ENCODE data around the gene RNU1-4. TPM values are rescaled to one million over a fixed set of nuclear protein-coding genes. Genes with fewer than 3 reads are reported as not detected.
"Not testable (repeated sequence)": the region's sequence is repeated elsewhere in the genome, so short reads cannot be mapped to it uniquely, and the experiment has no call there.

The RNU1-4 gene
- total and polyA plus RNA-seq, 4 donors = 7,231 to 8,154 TPM; not detected in 2

GRCh38 chr1:16697152-16697551 is 43.2 kb upstream of the RNU1-4 start:
- H3K27me3 ChIP-seq (ENCODE audit: control insufficient read depth in 1 of 2, insufficient read depth in 2 of 2, low read length in 1 of 2); H3K9me3 ChIP-seq (ENCODE audit: control insufficient read depth, low read length); H3K4me3 ChIP-seq (ENCODE audit: low read length in 2 of 2); H3K27ac ChIP-seq (ENCODE audit: low read depth in 1 of 2, low read length in 2 of 2); DNase-seq; H3K4me1 ChIP-seq (ENCODE audit: control insufficient read depth in 1 of 2, insufficient read depth in 2 of 2, low read length in 2 of 2); intact Hi-C loops (cut with DNase I); H3K36me3 ChIP-seq (ENCODE audit: control insufficient read depth in 1 of 2, insufficient read depth in 2 of 2, low read length in 1 of 2); ATAC-seq (ENCODE audit: low FRiP score): not testable (repeated sequence)
- WGBS, 2 donors = 63 to 65% methylated on average over 4 of the region's 7 CpGs

- 6 to 7% methylated on average over 31 to 51 of the region's 52 CpGs for WGBS, 2 donors
- H3K4me3 ChIP-seq (ENCODE audit: low read length in 2 of 2); H3K9me3 ChIP-seq (ENCODE audit: control insufficient read depth, low read length); H3K4me1 ChIP-seq (ENCODE audit: control insufficient read depth in 1 of 2, insufficient read depth in 2 of 2, low read length in 2 of 2); H3K27me3 ChIP-seq (ENCODE audit: control insufficient read depth in 1 of 2, insufficient read depth in 2 of 2, low read length in 1 of 2); H3K36me3 ChIP-seq (ENCODE audit: control insufficient read depth in 1 of 2, insufficient read depth in 2 of 2, low read length in 1 of 2); H3K27ac ChIP-seq (ENCODE audit: low read depth in 1 of 2, low read length in 2 of 2); intact Hi-C loops (cut with DNase I); ATAC-seq (ENCODE audit: low FRiP score); DNase-seq: not testable (repeated sequence)
Observed at GRCh38 chr1:16699440-16699839, 40.9 kb upstream of the RNU1-4 start.

- H3K9me3 ChIP-seq (ENCODE audit: control insufficient read depth, low read length); ATAC-seq (ENCODE audit: low FRiP score); H3K36me3 ChIP-seq (ENCODE audit: control insufficient read depth in 1 of 2, insufficient read depth in 2 of 2, low read length in 1 of 2); DNase-seq; H3K27me3 ChIP-seq (ENCODE audit: control insufficient read depth in 1 of 2, insufficient read depth in 2 of 2, low read length in 1 of 2); intact Hi-C loops (cut with DNase I); H3K4me1 ChIP-seq (ENCODE audit: control insufficient read depth in 1 of 2, insufficient read depth in 2 of 2, low read length in 2 of 2); H3K4me3 ChIP-seq (ENCODE audit: low read length in 2 of 2); H3K27ac ChIP-seq (ENCODE audit: low read depth in 1 of 2, low read length in 2 of 2): not testable (repeated sequence)
- WGBS, 2 donors = 0 to 6% methylated on average over 5 to 11 of the region's 57 CpGs
Observed at GRCh38 chr1:16700138-16700895, 40.0 kb upstream of the RNU1-4 start.

- H3K27ac ChIP-seq (ENCODE audit: low read depth in 1 of 2, low read length in 2 of 2); ATAC-seq (ENCODE audit: low FRiP score); H3K27me3 ChIP-seq (ENCODE audit: control insufficient read depth in 1 of 2, insufficient read depth in 2 of 2, low read length in 1 of 2); H3K36me3 ChIP-seq (ENCODE audit: control insufficient read depth in 1 of 2, insufficient read depth in 2 of 2, low read length in 1 of 2); H3K4me1 ChIP-seq (ENCODE audit: control insufficient read depth in 1 of 2, insufficient read depth in 2 of 2, low read length in 2 of 2); intact Hi-C loops (cut with DNase I); H3K9me3 ChIP-seq (ENCODE audit: control insufficient read depth, low read length); H3K4me3 ChIP-seq (ENCODE audit: low read length in 2 of 2): not testable (repeated sequence)
- peak in 1 of 2 donors; percentile 7 for DNase-seq
- WGBS, 2 donors = 49% methylated on average over 10 of the region's 37 CpGs; no CpG with 5 or more reads in 1 of the 2 donors
Observed at GRCh38 chr1:16701189-16701588, 39.1 kb upstream of the RNU1-4 start.

- WGBS, 2 donors = 91 to 96% methylated on average over 2 to 3 of the region's 5 CpGs
- H3K27me3 ChIP-seq (ENCODE audit: control insufficient read depth in 1 of 2, insufficient read depth in 2 of 2, low read length in 1 of 2); H3K27ac ChIP-seq (ENCODE audit: low read depth in 1 of 2, low read length in 2 of 2); ATAC-seq (ENCODE audit: low FRiP score); H3K36me3 ChIP-seq (ENCODE audit: control insufficient read depth in 1 of 2, insufficient read depth in 2 of 2, low read length in 1 of 2); H3K4me3 ChIP-seq (ENCODE audit: low read length in 2 of 2); H3K4me1 ChIP-seq (ENCODE audit: control insufficient read depth in 1 of 2, insufficient read depth in 2 of 2, low read length in 2 of 2); H3K9me3 ChIP-seq (ENCODE audit: control insufficient read depth, low read length); intact Hi-C loops (cut with DNase I): not testable (repeated sequence)
- peak in 1 of 2 donors; percentile 26 for DNase-seq
Observed at GRCh38 chr1:16702280-16702679, 38.0 kb upstream of the RNU1-4 start.

- ATAC-seq (ENCODE audit: low FRiP score) = peak; percentile 33
- H3K4me1 ChIP-seq (ENCODE audit: control insufficient read depth in 1 of 2, insufficient read depth in 2 of 2, low read length in 2 of 2); intact Hi-C loops (cut with DNase I): not testable (repeated sequence)
Observed at GRCh38 chr1:16703141-16703540, 37.2 kb upstream of the RNU1-4 start.

GRCh38 chr1:16703602-16704001 is 36.7 kb upstream of the RNU1-4 start:
- H3K27me3 ChIP-seq (ENCODE audit: control insufficient read depth in 1 of 2, insufficient read depth in 2 of 2, low read length in 1 of 2); H3K9me3 ChIP-seq (ENCODE audit: control insufficient read depth, low read length); H3K36me3 ChIP-seq (ENCODE audit: control insufficient read depth in 1 of 2, insufficient read depth in 2 of 2, low read length in 1 of 2); H3K27ac ChIP-seq (ENCODE audit: low read depth in 1 of 2, low read length in 2 of 2); ATAC-seq (ENCODE audit: low FRiP score); intact Hi-C loops (cut with DNase I); H3K4me3 ChIP-seq (ENCODE audit: low read length in 2 of 2); H3K4me1 ChIP-seq (ENCODE audit: control insufficient read depth in 1 of 2, insufficient read depth in 2 of 2, low read length in 2 of 2): not testable (repeated sequence)
- peak in 1 of 2 donors; percentile 15 for DNase-seq
- 7 to 17% methylated on average over 3 of the region's 5 CpGs for WGBS, 2 donors

More at GRCh38 chr1:16703141-16703540, 37.2 kb upstream of the RNU1-4 start:
- H3K9me3 ChIP-seq (ENCODE audit: control insufficient read depth, low read length); DNase-seq; H3K36me3 ChIP-seq (ENCODE audit: control insufficient read depth in 1 of 2, insufficient read depth in 2 of 2, low read length in 1 of 2); H3K27ac ChIP-seq (ENCODE audit: low read depth in 1 of 2, low read length in 2 of 2); H3K27me3 ChIP-seq (ENCODE audit: control insufficient read depth in 1 of 2, insufficient read depth in 2 of 2, low read length in 1 of 2); H3K4me3 ChIP-seq (ENCODE audit: low read length in 2 of 2): not testable (repeated sequence)
- 29 to 33% methylated on average over 1 of the region's 7 CpGs for WGBS, 2 donors

GRCh38 chr1:16704076-16704475 is 36.2 kb upstream of the RNU1-4 start:
- DNase-seq = peak in 1 of 2 donors; percentile 68
- H3K4me1 ChIP-seq (ENCODE audit: control insufficient read depth in 1 of 2, insufficient read depth in 2 of 2, low read length in 2 of 2); H3K27me3 ChIP-seq (ENCODE audit: control insufficient read depth in 1 of 2, insufficient read depth in 2 of 2, low read length in 1 of 2); H3K27ac ChIP-seq (ENCODE audit: low read depth in 1 of 2, low read length in 2 of 2); H3K4me3 ChIP-seq (ENCODE audit: low read length in 2 of 2); ATAC-seq (ENCODE audit: low FRiP score); intact Hi-C loops (cut with DNase I); H3K36me3 ChIP-seq (ENCODE audit: control insufficient read depth in 1 of 2, insufficient read depth in 2 of 2, low read length in 1 of 2); H3K9me3 ChIP-seq (ENCODE audit: control insufficient read depth, low read length): not testable (repeated sequence)
- 83 to 84% methylated on average over 6 to 7 of the region's 13 CpGs for WGBS, 2 donors

- H3K27ac ChIP-seq (ENCODE audit: low read depth in 1 of 2, low read length in 2 of 2); H3K27me3 ChIP-seq (ENCODE audit: control insufficient read depth in 1 of 2, insufficient read depth in 2 of 2, low read length in 1 of 2); H3K4me3 ChIP-seq (ENCODE audit: low read length in 2 of 2); H3K36me3 ChIP-seq (ENCODE audit: control insufficient read depth in 1 of 2, insufficient read depth in 2 of 2, low read length in 1 of 2); intact Hi-C loops (cut with DNase I); H3K4me1 ChIP-seq (ENCODE audit: control insufficient read depth in 1 of 2, insufficient read depth in 2 of 2, low read length in 2 of 2); ATAC-seq (ENCODE audit: low FRiP score); H3K9me3 ChIP-seq (ENCODE audit: control insufficient read depth, low read length): not testable (repeated sequence)
- WGBS, 2 donors = 88 to 92% methylated on average over 10 to 13 of the region's 16 CpGs
- DNase-seq = peak in 1 of 2 donors; percentile 43
Observed at GRCh38 chr1:16704502-16705100, 35.7 kb upstream of the RNU1-4 start.
